Sigmoid colon (tissue), 7 donors: Measurements from ENCODE around the gene TRH. TPM values are rescaled to one million over a fixed set of nuclear protein-coding genes. Genes with fewer than 3 reads are reported as not detected.
"Not testable (repeated sequence)": the region's sequence is repeated elsewhere in the genome, so short reads cannot be mapped to it uniquely, and the experiment has no call there.

Source experiments
- DNase-seq: peaks from one replicate; pipeline ENCODE4 v3.0.0-alpha.2; 2019
- H3K27ac ChIP-seq, 4 donors: fragments of 200-600 bp; sonication (generic); one replicate each; pipeline ENCODE4 v1.5.1; 2016 to 2019; ENCODE audit warnings: mild to moderate bottlenecking in 1 of 4
- H3K27me3 ChIP-seq, 3 donors: fragments of 200-600 bp; sonication (generic); one replicate each; pipeline ENCODE4 v1.5.1; 2019; ENCODE audit warnings: mild to moderate bottlenecking in 1 of 3
- H3K36me3 ChIP-seq, 4 donors: fragments of 200-600 bp; sonication (generic); one replicate each; pipeline ENCODE4 v1.5.1; 2016 to 2019
- H3K4me1 ChIP-seq, 4 donors: fragments of 200-600 bp; sonication (generic); one replicate each; pipeline ENCODE4 v1.5.1; 2017 to 2019
- H3K4me3 ChIP-seq, 4 donors: fragments of 200-600 bp; sonication (generic); one replicate each; pipeline ENCODE4 v1.5.1; 2017 to 2019; ENCODE audit warnings: mild to moderate bottlenecking in 2 of 4, moderate library complexity in 1 of 4
- H3K9me3 ChIP-seq, 4 donors: fragments of 200-600 bp in 3 of 4; sonication (generic) in 3 of 4; one replicate each; pipeline versions ENCODE4 v1.5.1 to v1.6.1; 2013 to 2019
- CTCF ChIP-seq, 4 experiments: fragments of 450-650 bp in 3 of 4; fragments of 200-600 bp in 1 of 4; IDR thresholded peaks; one replicate each; pipeline ENCODE4 v1.5.1; 2016 to 2019; ENCODE audit warnings: antibody characterized with exemption in 4 of 4, mild to moderate bottlenecking in 3 of 4, moderate library complexity in 2 of 4
- EP300 ChIP-seq, 4 donors: sonication (generic); formaldehyde crosslinking; IDR thresholded peaks; one replicate each; pipeline ENCODE4 v1.6.1; 2017; ENCODE audit warnings: antibody characterized with exemption in 4 of 4
- POLR2A ChIP-seq, 2 donors: fragments of 450-650 bp; IDR thresholded peaks; one replicate each; pipeline ENCODE4 v1.6.1; 2016; ENCODE audit warnings: antibody characterized with exemption in 2 of 2, mild to moderate bottlenecking in 2 of 2, moderate library complexity in 2 of 2
- POLR2AphosphoS5 ChIP-seq, 4 donors: sonication (generic); formaldehyde crosslinking; IDR thresholded peaks; one replicate each; pipeline ENCODE4 v1.6.1; 2017; ENCODE audit warnings: antibody characterized with exemption in 4 of 4
- WGBS, 2 donors: extraction: QIAGEN DNeasy Blood & Tissue Kit; methylation state at CpG; one replicate each; pipeline ENCODE4 v1.1.7; 2013; 5-methylcytosine and 5-hydroxymethylcytosine counted together
- intact Hi-C: fragments of 100-400 bp; cut with DNase I; formaldehyde crosslinking; loops from one replicate; pipeline ENCODE4 v1.15.1; 2023
- polyA plus RNA-seq, 3 donors: library from polyadenylated mRNA; stranded (reverse); fragments of 200-250 nt; gene quantifications; one replicate each; pipeline ENCODE4 v1.2.3, GENCODE V29; 2013
- total RNA-seq, 4 donors: library from RNA; depleted of rRNA; stranded (reverse); fragments of >200 nt; gene quantifications; one replicate each; pipeline ENCODE4 v1.1.0, GENCODE V29; 2016
- donor health status: healthy with polysubstance abuse.
- donor health status: Bipolar disorder and iron deficiency.
- donor health status: healthy.

The TRH gene
- total and polyA plus RNA-seq, 7 donors, result 0.03 TPM; not detected in 6

DNA sequence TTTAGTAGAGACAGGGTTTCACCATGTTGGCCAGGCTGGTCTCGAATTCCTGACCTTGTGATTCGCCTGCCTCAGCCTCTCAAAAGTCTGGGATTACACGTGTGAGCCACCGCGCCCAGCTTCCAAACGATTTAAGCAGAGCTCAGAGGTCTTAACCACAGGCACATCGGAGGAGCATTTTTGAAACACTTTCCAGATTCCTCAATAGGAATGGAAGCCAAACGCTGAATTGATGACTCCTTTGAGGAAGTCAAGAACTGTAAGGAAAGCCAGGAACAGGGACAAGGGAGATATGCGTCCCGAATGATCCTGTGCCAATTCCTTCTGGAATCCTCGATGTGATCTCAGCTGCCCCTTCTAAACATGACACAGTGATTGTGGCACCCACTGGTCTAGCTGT lies 40.0 kb downstream of the TRH start:
- intact Hi-C loops, result no loop called here
- Histone ChIP-seq H3K27ac (no peak overlapping the region), H3K36me3 (no peaks in the 10 kb centered on the region), H3K4me1 (no peaks in the 10 kb centered on the region), H3K9me3 (no peaks in the 10 kb centered on the region), H3K27me3 (no peaks in the 10 kb centered on the region), H3K4me3 (no peak overlapping the region)
- no peak for DNase-seq
- TF ChIP-seq EP300 (IDR thresholded peaks at IDR 0.05), result no peak
- TF ChIP-seq CTCF (IDR thresholded peaks at IDR 0.05), result no peak
- TF ChIP-seq POLR2A (IDR thresholded peaks at IDR 0.05), result no peak
- TF ChIP-seq POLR2AphosphoS5 (IDR thresholded peaks at IDR 0.05), result no peak
- WGBS, 2 donors, result 84 to 86% methylated on average over 11 of the region's 11 CpGs

DNA sequence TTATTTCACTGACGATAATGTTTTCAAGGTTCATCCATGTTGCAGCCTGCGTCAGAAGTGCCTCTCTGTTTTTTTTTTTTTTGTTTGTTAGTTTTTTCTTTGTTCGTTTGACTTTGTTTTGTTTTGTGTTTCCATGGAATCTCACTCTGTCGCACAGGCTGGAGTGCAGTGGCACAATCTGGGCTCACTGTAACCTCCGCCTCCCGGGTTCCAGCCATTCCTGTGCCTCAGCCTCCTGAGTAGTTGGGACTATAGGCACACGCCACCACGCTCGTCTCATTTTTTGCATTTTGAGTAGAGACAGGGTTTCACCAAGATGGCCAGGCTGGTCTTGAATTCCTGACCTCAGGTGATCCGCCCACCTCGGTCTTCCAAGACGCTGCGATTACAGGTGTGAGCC lies 43.1 kb downstream of the TRH start:
- H3K27me3 ChIP-seq, H3K4me1 ChIP-seq, H3K36me3 ChIP-seq, intact Hi-C loops, DNase-seq, H3K4me3 ChIP-seq, H3K27ac ChIP-seq, H3K9me3 ChIP-seq: not testable (repeated sequence)
- 74 to 89% methylated on average over 13 of the region's 13 CpGs for WGBS, 2 donors

- H3K27me3 ChIP-seq, intact Hi-C loops, H3K36me3 ChIP-seq, H3K4me1 ChIP-seq, H3K27ac ChIP-seq, DNase-seq, H3K9me3 ChIP-seq, H3K4me3 ChIP-seq: not testable (repeated sequence)
- 54 to 69% methylated on average over 13 to 14 of the region's 14 CpGs for WGBS, 2 donors
Measured at GRCh38 chr3:130026146-130026829, 51.8 kb downstream of the TRH start.

DNA sequence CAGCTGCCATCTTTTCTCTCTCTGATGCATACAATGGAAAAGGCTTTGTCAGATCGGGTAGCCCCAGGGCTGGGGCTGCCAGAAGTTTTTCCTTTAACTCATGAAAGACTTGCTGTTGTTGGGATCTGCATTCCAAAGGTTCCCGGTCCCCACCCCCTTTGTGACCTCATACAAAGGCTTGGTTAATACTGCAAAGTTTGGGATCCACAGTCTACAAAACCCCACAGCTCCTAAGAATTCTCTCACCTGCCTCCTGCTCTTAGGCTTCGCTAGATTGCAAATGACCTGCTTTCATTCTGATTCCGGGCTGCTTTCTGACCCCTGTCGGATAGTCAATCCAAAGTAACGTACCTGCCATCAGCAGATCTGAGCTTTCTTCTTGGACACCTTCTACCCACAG lies 52.9 kb downstream of the TRH start:
- H3K9me3 ChIP-seq, H3K36me3 ChIP-seq, H3K27ac ChIP-seq, DNase-seq, intact Hi-C loops, H3K4me1 ChIP-seq, H3K27me3 ChIP-seq, H3K4me3 ChIP-seq: not testable (repeated sequence)
- WGBS, 2 donors, result 70 to 71% methylated on average over 5 to 6 of the region's 6 CpGs

Other genes starting within 250 kb of the TRH start
- 10 to 100 TPM; 27.6 to 35.2 (median 29.8) TPM for gene TMCC1, start 81.0 kb upstream of the TRH start, total RNA-seq
- gene TMCC1, start 81.0 kb upstream of the TRH start, polyA plus RNA-seq, result 10 to 100 TPM; 10.3 to 19.2 (median 16.0) TPM
- not detected for gene ALG1L2, start 107.1 kb downstream of the TRH start, total RNA-seq
- under 1 TPM in 1 of 3 donors, not detected in 2; 0.20 TPM for gene ALG1L2, start 107.1 kb downstream of the TRH start, polyA plus RNA-seq